K562 (cell line): ENCODE data around the gene ZNF597. TPM values are rescaled to one million over a fixed set of nuclear protein-coding genes. Genes with fewer than 3 reads are reported as not detected.

Experiments
- ARNT ChIP-seq, 2 experiments: fragments of 450-650 bp; IDR thresholded peaks; 2 replicates each; pipeline ENCODE4 v1.6.1; 2016; ENCODE audit warnings: mild to moderate bottlenecking in 1 of 2
- ESRRA ChIP-seq: fragments of 450-650 bp; IDR thresholded peaks from 2 replicates; pipeline ENCODE4 v1.6.1; 2014; ENCODE audit warnings: low read depth, mild to moderate bottlenecking, moderate library complexity, borderline replicate concordance
- HDAC6 ChIP-seq: IDR thresholded peaks from 2 replicates; pipeline ENCODE4 v1.6.1; 2012; ENCODE audit warnings: low read depth, mild to moderate bottlenecking, control low read depth, inconsistent platforms, low read length, moderate library complexity
- NCOR1 ChIP-seq: fragments of 450-650 bp; IDR thresholded peaks from 2 replicates; pipeline ENCODE4 v1.6.1; 2016; ENCODE audit warnings: mild to moderate bottlenecking, moderate library complexity
- NFE2 ChIP-seq: IDR thresholded peaks from 2 replicates; pipeline ENCODE4 v1.6.1; 2014; ENCODE audit warnings: antibody characterized with exemption, low read depth
- NUFIP1 ChIP-seq: fragments of 450-650 bp; IDR thresholded peaks from 2 replicates; pipeline ENCODE4 v1.6.1; 2018; ENCODE audit not compliant: partially characterized antibody
- SIRT6 ChIP-seq: IDR thresholded peaks from one replicate; pipeline ENCODE4 v1.6.1; 2012; ENCODE audit warnings: low read depth, mild to moderate bottlenecking, control low read depth, inconsistent platforms, low read length, moderate library complexity
- TEAD4 ChIP-seq, 2 experiments: sonication (generic) in 1 of 2; formaldehyde crosslinking in 1 of 2; IDR thresholded peaks; 2 replicates each; pipeline versions ENCODE4 v1.6.1 to v1.8.0; 2012 to 2022; ENCODE audit warnings: borderline replicate concordance in 1 of 2, inconsistent platforms in 1 of 2, low read length in 1 of 2, mild to moderate bottlenecking in 1 of 2, missing genetic modification reagents in 1 of 2
- THRAP3 ChIP-seq: fragments of 450-650 bp; IDR thresholded peaks from 2 replicates; pipeline ENCODE4 v1.6.1; 2016; ENCODE audit warnings: mild to moderate bottlenecking, inconsistent platforms, borderline replicate concordance
- U2AF1 ChIP-seq: fragments of 200-400 bp; formaldehyde crosslinking; optimal IDR thresholded peaks from 2 replicates; pipeline ENCODE3; 2017; ENCODE audit warnings: mild to moderate bottlenecking, low read depth, low read length, moderate library complexity
- ZBED1 ChIP-seq: IDR thresholded peaks from 2 replicates; pipeline ENCODE4 v1.6.1; 2014
- ZC3H4 ChIP-seq: sonication (generic); formaldehyde crosslinking; IDR thresholded peaks from 2 replicates; pipeline ENCODE4 v1.9.0; 2021; ENCODE audit warnings: missing genetic modification reagents, borderline replicate concordance
- polyA plus RNA-seq, 8 experiments: library from polyadenylated mRNA; depleted of rRNA in 4 of 8; stranded (reverse) in 5 of 8; unstranded in 3 of 8; fragments of >200 nt; fragmentation: Nextera tagmentation in 2 of 8; fragmentation: Illumina TruSeq in 1 of 8; extraction: Ambion mirVana in 2 of 8; extraction: Trizol in 1 of 8; gene quantifications; 2 replicates each; pipeline versions ENCODE4 v1.2.1 to v1.2.3, GENCODE V29; 2011 to 2014; ENCODE audit warnings: inconsistent platforms in 1 of 8, missing spikeins in 1 of 8
- total RNA-seq, 7 experiments: library from RNA; depleted of rRNA in 6 of 7; stranded (reverse); fragments of >200 nt in 6 of 7; fragmentation: Illumina TruSeq in 2 of 7; extraction: Trizol in 2 of 7; gene quantifications; 2 replicates each; pipeline versions ENCODE4 v1.2.1 to v1.2.3, GENCODE V29; 2011 to 2021; ENCODE audit warnings: low replicate concordance in 1 of 7
- TF ChIP-seq, protein P1 (sequence below), 2 experiments: fragments of 450-650 bp; conservative IDR thresholded peaks; 2 replicates each; pipeline ENCODE4 v1.6.1; 2017; ENCODE audit warnings: mild to moderate bottlenecking in 2 of 2, moderate library complexity in 2 of 2
- TF ChIP-seq, protein P2 (sequence below): fragments of 450-650 bp; IDR thresholded peaks from one replicate; pipeline ENCODE4 v1.6.1; 2018; ENCODE audit warnings: mild to moderate bottlenecking, moderate library complexity; ENCODE audit not compliant: partially characterized antibody
- TF ChIP-seq, protein P3 (sequence below): sonication (generic); formaldehyde crosslinking; IDR thresholded peaks from 2 replicates; pipeline ENCODE4 v1.8.0; 2022; ENCODE audit warnings: mild to moderate bottlenecking, missing genetic modification reagents
- TF ChIP-seq, protein P4 (sequence below): sonication (generic); formaldehyde crosslinking; IDR thresholded peaks from 2 replicates; pipeline ENCODE4 v1.8.0; 2023; ENCODE audit warnings: missing genetic modification reagents, mild to moderate bottlenecking, borderline replicate concordance
- TF ChIP-seq, protein P5 (sequence below): IDR thresholded peaks from 3 replicates; pipeline ENCODE4 v1.6.1; 2011; ENCODE audit warnings: borderline replicate concordance, mild to moderate bottlenecking; ENCODE audit not compliant: insufficient read length, insufficient read depth

The ZNF597 gene
- total and polyA plus RNA-seq, 9 of the 15 experiments (the other 6 are each of a cell fraction or from before 2014, with no cell fraction given) = 0.14 to 0.68 (median 0.42) TPM

DNA sequence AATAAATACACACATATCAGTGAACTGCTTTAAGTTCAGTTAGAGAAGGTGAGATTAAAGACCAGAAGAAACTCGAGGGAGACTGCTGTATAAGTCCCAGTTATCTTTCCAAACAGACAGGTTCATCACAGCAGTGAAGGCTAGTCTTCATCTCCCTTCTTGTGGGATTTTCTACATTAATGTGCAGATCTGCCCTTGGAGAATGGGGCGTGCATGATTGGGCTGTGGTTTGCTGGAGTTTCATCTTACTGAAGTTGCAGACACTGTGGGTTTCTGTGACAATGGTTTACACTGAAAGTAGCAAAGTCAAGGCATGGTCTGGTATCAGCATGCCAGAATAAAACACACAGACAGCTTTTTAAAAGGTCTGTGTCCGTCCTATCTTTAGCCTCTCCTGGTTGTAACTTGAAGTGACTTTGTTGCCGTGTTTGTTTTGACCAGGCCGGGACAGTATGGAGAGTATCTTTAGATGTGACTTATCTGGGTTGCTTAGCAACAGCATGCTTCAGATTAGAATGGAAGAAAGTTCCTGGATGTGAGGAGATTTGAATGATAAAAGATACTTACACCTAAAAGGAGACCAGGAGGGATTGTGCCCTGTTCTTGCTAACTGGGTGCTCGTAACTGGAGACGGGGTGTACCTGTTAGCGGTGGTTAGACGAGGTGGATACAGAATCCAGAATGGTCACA, 16.2 kb upstream of the ZNF597 start (continued):
- TF ChIP-seq, protein P1, sequence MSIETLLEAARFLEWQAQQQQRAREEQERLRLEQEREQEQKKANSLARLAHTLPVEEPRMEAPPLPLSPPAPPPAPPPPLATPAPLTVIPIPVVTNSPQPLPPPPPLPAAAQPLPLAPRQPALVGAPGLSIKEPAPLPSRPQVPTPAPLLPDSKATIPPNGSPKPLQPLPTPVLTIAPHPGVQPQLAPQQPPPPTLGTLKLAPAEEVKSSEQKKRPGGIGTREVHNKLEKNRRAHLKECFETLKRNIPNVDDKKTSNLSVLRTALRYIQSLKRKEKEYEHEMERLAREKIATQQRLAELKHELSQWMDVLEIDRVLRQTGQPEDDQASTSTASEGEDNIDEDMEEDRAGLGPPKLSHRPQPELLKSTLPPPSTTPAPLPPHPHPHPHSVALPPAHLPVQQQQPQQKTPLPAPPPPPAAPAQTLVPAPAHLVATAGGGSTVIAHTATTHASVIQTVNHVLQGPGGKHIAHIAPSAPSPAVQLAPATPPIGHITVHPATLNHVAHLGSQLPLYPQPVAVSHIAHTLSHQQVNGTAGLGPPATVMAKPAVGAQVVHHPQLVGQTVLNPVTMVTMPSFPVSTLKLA (conservative IDR thresholded peaks at IDR 0.05) = no peak
- TF ChIP-seq, protein P2, sequence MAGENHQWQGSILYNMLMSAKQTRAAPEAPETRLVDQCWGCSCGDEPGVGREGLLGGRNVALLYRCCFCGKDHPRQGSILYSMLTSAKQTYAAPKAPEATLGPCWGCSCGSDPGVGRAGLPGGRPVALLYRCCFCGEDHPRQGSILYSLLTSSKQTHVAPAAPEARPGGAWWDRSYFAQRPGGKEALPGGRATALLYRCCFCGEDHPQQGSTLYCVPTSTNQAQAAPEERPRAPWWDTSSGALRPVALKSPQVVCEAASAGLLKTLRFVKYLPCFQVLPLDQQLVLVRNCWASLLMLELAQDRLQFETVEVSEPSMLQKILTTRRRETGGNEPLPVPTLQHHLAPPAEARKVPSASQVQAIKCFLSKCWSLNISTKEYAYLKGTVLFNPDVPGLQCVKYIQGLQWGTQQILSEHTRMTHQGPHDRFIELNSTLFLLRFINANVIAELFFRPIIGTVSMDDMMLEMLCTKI = no peak
- TF ChIP-seq SIRT6 (no peak), NUFIP1 (no peak), TEAD4 (IDR thresholded peaks at IDR 0.05; ENCODE audit: low read length) (0 out of 2 replicates have a peak, but pooled peaks have one; percentile 25), TEAD4 (CRISPR knock-in tag; IDR thresholded peaks at IDR 0.05; ENCODE audit: borderline replicate concordance) (no peak), NCOR1 (peak; percentile 58), ZC3H4 (CRISPR knock-in tag) (no peak), ARNT (IDR thresholded peaks at IDR 0.05) (no peak), ESRRA (no peak), HDAC6 (no peak), THRAP3 (no peak), U2AF1 (no peak), NFE2 (no peak), ZBED1 (no peak)
- TF ChIP-seq, protein P3, sequence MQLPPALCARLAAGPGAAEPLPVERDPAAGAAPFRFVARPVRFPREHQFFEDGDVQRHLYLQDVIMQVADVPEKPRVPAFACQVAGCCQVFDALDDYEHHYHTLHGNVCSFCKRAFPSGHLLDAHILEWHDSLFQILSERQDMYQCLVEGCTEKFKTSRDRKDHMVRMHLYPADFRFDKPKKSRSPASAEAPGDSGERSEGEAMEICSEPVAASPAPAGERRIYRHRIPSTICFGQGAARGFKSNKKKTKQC (CRISPR knock-in tag) = no peak
- TF ChIP-seq, protein P4, sequence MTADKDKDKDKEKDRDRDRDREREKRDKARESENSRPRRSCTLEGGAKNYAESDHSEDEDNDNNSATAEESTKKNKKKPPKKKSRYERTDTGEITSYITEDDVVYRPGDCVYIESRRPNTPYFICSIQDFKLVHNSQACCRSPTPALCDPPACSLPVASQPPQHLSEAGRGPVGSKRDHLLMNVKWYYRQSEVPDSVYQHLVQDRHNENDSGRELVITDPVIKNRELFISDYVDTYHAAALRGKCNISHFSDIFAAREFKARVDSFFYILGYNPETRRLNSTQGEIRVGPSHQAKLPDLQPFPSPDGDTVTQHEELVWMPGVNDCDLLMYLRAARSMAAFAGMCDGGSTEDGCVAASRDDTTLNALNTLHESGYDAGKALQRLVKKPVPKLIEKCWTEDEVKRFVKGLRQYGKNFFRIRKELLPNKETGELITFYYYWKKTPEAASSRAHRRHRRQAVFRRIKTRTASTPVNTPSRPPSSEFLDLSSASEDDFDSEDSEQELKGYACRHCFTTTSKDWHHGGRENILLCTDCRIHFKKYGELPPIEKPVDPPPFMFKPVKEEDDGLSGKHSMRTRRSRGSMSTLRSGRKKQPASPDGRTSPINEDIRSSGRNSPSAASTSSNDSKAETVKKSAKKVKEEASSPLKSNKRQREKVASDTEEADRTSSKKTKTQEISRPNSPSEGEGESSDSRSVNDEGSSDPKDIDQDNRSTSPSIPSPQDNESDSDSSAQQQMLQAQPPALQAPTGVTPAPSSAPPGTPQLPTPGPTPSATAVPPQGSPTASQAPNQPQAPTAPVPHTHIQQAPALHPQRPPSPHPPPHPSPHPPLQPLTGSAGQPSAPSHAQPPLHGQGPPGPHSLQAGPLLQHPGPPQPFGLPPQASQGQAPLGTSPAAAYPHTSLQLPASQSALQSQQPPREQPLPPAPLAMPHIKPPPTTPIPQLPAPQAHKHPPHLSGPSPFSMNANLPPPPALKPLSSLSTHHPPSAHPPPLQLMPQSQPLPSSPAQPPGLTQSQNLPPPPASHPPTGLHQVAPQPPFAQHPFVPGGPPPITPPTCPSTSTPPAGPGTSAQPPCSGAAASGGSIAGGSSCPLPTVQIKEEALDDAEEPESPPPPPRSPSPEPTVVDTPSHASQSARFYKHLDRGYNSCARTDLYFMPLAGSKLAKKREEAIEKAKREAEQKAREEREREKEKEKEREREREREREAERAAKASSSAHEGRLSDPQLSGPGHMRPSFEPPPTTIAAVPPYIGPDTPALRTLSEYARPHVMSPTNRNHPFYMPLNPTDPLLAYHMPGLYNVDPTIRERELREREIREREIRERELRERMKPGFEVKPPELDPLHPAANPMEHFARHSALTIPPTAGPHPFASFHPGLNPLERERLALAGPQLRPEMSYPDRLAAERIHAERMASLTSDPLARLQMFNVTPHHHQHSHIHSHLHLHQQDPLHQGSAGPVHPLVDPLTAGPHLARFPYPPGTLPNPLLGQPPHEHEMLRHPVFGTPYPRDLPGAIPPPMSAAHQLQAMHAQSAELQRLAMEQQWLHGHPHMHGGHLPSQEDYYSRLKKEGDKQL (CRISPR knock-in tag) = no peak
- TF ChIP-seq, protein P5, sequence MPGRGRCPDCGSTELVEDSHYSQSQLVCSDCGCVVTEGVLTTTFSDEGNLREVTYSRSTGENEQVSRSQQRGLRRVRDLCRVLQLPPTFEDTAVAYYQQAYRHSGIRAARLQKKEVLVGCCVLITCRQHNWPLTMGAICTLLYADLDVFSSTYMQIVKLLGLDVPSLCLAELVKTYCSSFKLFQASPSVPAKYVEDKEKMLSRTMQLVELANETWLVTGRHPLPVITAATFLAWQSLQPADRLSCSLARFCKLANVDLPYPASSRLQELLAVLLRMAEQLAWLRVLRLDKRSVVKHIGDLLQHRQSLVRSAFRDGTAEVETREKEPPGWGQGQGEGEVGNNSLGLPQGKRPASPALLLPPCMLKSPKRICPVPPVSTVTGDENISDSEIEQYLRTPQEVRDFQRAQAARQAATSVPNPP = no peak
